T-helper 1 cell (primary cell): ENCODE data around the gene AMDHD2.

Experiments used
- DNase-seq, 5 donors: peaks; one replicate each; pipeline ENCODE4 v3.0.0-alpha.2; 2012 to 2020

Gene AMDHD2

DNA sequence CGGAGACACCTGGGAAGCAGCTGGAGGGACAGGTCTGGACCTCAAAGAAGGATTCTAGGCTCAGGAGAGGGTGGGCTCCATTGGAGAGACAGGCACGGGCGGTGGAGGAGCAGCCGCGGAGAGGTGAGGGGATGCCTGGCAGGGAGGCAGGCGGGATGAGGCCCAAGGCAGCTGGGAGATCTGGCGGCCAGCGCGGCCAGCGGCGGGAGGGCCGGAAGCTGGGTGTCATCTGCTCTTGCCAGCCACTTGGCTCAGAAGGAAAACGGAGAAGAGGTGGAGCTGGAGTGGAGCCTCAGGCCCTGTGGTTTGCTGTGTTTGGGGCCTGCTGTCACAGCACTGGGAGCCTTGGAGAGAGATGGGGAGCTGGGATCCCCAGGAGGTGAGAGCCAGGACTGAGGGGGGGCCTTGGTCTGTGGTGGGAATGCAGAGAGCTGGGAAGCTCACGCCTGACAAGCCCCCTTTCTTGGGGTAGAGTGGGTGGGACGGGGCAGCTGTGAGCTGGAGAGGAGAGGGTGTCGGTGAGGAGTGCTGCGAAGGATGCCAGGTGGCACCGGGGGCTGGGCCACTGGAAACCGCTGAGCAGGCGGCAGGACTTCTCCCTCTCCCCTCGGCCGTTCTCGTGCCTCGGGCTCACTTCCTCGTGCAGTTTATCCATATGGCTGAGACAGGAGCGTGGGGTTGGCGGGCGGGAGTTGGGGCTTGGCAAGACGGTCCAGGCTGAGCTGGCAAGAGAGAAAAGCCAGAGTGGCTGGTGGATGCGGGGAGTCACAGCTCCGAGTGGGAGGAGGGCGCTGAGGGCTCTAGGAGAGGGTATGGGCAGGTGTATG is 37.2 kb upstream of the AMDHD2 start:
- DNase-seq: no peak

DNA sequence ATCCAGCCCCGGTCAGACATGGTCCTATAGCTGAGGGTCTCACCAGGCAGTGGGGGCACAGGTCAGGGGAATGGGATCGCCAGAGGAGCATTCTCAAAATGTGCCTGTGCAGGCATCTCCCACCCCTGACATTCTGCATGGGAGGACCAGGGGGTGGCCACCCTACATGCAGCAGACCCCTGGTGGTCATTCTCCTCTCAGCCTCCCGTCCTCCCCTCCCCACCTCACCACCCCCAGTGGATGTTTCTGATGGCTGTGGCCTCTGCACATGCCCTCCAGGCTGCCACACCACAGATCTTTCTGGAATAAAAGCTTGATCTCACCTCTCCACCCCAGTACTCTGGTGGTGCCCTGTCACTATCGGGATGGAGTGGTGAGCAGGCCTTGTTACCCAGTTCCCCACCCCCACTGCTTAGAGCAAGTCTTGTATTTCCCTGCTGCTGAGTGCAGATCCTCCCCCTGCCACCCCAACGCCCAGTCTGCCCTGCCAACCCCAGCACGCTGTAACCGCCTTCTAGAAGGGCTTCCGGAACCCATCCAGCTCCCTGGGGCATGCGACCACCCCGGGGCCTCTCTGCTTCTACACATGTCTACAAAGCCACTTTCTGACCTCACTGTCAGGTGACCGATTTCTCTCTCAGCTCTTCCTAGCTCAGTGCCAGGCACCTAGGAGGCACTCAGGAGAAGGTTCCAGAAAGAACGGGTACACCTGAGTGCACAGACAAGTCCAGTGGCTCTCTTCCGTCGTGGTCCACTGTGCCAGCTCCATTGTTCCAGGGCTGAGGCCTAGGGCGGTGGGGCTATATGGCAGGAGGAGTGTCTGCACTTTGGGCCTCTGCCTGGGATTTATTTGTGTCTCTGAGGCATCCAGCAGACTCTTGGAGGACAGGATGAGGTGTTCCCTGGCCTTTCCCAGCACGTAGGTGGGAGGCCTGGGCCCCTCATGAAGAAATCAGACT is 36.0 kb upstream of the AMDHD2 start:
- no peak for DNase-seq

DNA sequence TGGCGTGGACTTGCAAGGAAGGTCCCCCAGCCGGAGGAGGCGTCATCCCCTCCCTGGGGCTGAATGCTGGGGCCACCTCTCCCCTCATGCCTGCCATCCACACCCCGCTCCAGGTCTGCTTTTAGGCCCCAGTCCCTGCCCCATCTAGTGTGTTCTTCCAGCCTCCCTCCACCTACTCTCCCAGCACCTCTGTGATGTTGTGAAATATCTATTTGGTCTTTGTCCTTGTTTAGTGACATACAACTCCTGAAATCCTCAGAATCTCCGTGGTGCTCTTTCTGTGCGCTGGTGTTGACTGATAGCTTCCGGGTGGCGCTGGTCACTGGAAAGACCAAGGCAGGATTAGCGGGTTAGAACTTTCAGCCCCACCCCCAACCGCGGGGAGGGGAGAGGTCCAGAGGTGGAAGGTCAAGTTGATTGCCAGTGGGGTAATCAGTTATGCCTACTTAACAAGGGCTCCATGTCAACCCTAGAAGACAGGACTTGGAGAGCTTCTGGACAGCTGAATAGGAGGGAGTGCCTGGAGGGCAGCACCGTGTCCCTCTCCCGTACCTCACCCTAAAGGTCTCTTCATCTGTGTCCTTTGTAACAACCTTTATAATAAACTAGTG is 35.2 kb upstream of the AMDHD2 start:
- no peak for DNase-seq

DNA sequence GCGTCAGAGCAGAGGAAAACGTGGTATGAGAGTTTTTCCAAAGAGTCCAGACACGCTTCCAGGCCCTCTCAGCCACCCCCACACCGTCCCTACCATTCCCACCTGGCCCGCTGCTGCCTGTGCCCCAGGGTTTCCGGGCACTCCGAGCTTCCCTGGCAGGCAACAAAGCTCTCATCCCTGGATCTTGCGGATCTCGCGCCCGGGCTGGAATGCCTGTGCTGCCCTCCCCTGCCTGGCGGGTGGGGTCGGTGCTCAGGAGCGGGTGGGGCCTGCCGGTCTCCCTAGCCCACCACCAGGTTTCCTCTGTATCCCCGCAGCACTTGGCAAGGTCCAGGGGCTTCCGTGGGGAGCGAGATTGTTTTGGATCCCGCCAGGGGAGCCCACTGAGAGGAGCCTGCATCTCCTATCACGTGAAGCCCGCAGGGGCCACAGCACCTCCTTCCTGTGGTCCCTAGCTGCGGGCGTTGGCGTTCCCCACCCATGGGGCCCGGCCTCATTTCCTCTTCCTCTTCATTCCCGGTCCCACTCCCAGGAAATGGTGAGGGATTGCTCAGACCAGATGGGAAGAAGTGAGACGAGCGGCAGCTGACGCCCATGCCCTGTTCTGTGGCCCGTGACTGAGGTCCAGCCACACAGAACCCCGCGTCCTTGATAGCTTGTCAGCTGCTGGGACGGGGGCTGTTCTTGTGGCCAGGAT is 34.2 kb upstream of the AMDHD2 start:
- no peak for DNase-seq

DNA sequence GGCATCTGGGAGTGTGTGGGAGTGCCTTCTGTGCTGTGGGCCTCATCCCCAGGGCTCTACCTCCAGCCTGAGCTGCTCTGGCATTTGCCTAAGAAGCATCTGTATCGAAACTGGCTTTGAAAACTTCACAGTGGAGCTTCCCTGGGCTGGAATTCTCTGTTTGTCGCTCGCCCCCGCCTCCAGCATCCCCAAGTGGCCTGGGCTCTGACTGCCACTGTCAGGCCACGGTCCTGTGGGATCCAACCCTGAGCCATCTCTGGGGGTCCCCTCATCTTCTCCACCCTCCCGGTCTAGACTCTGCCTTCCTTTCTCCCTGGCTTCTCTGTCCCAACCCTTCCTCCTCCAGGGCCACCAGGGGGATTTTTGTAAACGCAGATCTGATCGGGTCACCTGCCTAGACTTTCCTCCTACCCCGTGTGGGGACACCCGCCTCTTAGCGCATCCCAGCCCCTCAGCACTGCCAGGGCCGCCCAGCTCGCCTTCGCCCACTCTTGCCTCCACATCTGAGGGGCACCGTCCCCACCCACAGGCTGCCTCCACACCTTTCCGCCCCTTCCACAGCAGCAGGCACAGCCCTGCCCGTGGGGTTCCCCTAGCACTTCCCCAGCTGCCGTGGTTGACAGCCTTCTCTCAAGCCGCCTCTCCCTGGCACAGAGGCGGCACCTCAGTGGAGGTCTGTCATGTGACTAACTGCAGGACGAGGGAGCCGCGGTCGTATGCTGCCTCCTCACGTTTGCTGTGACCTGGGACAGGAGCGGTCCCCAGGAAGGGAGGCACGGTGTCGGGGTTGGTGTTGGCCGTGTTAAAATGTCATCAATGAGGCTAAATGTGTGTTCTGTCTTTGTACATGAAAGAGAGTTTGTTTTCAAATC is 33.3 kb upstream of the AMDHD2 start:
- peak; percentile 59 to 77 (median 73) for DNase-seq

DNA sequence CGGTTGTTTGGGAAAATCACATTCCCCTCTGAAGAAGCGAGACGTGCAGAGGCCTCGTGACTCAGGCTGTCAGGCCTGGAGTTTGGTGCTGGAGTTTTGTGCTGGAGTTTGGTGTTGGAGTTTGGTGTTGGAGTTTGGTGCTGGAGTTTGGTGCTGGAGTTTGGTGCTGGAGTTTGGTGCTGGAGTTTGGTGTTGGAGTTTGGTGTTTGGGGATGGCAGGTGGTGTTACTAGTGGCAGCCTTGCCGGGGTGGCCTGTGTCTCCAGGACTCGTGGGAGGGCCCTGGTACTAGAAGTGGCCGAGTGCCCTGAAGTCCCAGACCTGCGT is 32.7 kb upstream of the AMDHD2 start:
- DNase-seq: no peak

DNA sequence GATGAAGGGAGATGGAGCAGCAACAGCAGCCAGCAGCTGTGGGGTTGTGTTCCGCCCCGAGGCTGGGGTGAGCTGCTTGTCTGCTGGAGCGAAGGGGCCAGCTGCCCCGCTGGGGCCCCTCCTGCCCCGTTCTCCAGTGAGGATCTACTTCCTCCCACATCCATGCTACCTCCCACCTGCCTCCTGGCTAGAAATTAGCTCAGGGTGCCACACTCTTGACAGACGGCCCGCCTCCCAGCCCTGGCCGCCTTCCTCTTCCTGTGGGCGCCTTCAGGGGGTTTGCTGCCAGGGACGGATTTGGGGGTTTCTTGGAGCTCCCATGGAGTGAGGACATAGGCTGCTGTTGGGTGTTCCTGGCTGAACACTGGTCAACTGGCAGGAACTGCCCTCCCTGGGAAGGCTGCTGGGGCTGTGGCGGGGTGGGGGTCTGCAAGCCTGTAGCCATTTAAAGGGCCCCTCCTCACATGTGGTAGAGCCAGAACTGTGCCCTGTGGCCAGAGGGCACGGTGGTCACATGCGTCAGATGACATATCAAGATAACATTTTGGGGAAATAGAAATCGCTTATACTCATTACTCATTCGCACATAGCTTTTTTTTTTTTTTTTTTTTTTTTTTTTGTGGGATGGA is 32.2 kb upstream of the AMDHD2 start:
- no peak for DNase-seq

DNA sequence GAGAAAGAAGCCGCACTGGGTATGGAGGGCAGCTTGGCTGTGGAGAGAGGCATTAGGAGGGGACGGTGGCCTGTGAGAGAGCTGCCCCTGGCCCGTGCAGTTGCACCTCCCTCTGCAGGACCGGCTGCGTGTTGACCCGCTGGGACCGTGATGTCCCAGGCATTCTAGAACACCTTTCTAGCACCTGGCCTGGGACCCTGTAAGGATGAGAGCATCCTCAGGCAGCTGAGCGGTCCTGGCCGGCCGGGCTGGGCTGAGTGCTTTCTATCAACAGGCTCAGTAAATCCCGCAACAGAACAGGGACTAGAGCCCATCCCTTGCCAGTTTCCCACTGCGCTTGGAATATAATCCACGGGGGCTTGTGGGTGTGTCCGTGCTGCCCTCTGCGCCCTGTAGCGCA is 30.6 kb upstream of the AMDHD2 start:
- no peak for DNase-seq

DNA sequence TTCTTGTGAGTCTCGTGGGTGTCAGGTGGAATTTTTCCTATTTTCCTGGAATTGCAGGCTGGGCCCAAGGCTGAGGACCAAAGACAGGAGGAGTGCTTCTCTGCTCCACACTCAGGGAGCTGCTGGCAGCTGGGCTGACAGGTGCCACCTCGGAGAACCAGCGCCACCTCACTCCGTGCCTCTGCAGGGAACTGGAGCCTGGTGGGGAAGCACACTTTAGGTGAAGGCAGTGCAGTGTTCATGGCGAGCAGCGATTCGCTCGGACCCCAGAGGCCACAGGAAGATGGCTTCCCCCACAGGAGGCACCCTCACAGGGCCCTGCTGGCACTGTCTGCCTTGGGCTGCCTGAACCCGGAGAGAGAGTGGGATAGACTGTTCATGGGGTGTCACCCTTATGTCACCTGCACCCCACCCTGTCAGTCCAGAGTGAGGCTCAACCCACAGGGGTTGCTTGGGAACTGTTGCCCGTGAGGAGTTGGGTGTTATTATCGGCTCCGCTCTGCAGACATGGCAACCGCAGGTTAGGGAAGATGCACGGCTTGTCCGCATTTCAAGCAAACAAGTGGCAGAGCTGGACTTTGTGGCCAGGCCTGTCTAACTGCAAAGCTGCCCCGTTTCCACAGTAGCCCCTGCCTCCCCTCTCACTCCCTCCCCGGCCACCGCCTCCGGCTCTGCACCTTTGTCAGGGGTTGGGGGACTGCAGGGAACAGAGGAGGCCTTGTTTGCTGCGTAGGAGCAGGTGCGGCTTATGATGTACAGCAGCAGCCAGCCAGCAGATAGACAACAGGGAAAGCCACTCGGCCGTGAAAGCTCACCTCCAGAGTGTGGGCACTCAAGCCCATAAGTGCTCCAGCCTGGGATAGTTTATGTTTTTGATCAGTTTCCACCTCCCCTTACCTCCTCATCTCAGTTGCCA is 29.7 kb upstream of the AMDHD2 start:
- no peak for DNase-seq

DNA sequence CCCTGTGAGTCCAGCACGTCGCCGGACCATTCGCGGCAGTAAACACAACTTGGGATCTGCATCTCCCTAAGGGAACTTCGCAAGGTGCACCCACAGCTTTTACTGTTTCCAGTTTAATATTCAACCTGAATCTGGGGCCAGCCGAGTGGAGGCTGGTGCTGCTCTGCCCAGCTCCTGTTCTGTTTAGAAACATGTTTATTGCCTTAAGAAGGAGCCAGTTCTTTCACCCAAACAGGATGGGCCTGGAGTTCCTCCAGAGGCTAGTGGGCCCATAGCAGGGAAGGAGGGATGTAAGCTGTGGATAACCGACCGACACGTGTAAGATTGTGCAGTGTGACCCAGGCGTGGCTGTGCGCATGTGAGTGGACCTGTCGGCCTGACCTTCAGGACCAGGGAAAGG is 27.9 kb upstream of the AMDHD2 start:
- no peak for DNase-seq

DNA sequence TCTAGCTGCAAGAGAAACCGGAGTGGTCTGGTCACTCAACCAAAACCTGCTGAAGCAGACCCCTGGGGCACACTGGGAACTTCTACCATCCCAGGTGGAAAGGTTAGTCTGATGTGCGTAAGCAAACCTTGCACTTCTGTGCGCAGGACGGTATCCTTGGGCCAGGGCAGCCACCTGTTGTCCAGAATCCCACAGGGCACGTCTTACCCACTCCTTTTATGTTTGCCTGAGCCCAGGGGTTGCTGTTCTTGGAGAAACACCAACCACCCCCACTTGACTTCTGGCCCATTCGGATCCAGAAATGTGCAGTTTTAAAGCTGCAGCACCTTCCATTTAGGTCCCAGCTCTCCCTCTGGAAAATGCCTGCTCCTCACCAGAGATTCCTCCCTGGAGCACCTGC is 26.6 kb upstream of the AMDHD2 start:
- no peak for DNase-seq

DNA sequence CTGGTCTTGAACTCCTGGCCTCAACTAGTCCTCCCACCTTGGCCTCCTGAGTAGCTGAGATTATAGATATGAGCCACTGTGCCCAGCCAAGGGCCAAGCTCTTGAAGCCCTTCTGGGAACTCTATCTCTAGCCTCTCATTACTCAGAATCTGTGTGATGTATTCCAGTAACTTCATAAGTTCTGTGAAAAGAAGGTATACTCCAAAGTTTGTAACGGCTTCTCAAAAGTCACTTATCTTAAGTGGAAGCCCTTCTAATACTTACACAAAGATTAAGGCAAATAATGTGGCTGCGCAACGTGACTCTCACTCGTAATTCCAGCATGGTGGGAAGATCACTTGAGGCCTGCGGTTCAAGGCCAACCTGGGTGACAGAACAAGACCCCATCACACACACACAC is 25.6 kb upstream of the AMDHD2 start:
- no peak for DNase-seq

DNA sequence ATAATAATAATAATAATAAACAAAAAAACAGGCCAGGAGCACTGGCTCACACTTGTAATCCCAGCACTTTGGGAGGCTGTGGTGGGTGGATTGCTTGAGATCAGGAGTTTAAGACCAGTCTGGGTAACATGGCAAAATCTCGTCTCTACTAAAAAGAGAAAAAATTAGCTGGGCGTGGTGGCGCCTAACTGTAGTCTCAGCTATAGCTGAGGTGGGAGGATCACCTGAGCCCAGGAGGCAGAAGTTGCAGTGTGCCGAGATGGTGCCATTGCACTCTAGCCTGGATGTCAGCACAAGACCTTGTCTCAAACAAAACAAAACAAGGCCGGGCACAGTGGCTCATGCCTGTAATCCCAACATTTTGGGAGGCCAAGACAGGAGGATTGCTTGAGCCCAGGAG is 25.1 kb upstream of the AMDHD2 start:
- DNase-seq: no peak

DNA sequence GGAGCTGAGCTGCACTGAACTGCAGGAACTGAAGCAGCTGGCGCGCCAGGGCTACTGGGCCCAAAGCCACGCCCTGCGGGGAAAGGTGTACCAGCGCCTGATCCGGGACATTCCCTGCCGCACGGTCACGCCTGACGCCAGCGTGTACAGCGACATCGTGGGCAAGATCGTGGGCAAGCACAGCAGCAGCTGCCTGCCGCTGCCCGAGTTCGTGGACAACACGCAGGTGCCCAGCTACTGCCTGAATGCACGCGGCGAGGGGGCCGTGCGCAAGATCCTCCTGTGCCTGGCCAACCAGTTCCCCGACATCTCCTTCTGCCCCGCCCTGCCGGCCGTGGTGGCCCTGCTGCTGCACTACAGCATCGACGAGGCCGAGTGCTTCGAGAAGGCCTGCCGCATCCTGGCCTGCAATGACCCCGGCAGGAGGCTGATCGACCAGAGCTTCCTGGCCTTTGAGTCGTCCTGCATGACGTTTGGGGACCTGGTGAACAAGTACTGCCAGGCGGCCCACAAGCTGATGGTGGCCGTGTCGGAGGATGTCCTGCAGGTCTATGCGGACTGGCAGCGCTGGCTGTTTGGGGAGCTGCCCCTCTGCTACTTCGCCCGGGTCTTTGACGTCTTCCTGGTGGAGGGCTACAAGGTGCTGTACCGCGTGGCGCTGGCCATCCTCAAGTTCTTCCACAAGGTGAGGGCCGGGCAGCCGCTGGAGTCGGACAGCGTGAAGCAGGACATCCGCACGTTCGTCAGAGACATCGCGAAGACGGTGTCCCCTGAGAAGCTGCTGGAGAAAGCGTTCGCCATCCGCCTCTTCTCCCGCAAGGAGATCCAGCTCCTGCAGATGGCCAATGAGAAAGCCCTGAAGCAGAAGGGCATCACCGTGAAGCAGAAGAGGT is 23.7 kb upstream of the AMDHD2 start:
- no peak for DNase-seq

DNA sequence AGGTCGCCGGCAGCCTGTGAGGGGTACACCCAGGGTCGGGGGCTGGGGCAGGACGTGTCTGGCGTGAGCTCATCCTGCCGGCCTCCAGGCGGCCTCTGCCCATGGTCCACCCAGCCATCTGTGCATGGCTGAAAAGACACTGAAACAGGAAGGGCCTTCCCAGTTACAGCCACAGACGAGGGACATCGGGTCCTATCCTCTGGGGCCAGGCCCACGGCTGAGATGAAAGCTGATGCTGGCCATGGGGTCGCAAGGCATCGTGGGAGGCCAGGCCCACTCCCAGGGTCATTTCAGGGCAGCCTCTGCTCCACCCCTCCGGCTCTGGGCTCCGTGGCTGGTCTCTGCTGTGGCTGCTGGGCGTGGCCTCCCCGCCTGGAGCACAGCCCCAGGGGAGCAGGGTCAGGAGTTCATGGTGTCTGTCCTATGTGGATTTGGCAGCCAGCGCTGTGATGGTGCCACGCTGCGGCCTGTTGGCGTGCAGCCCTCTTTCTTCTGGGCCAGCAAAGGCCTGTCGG is 23.0 kb upstream of the AMDHD2 start:
- DNase-seq: no peak

DNA sequence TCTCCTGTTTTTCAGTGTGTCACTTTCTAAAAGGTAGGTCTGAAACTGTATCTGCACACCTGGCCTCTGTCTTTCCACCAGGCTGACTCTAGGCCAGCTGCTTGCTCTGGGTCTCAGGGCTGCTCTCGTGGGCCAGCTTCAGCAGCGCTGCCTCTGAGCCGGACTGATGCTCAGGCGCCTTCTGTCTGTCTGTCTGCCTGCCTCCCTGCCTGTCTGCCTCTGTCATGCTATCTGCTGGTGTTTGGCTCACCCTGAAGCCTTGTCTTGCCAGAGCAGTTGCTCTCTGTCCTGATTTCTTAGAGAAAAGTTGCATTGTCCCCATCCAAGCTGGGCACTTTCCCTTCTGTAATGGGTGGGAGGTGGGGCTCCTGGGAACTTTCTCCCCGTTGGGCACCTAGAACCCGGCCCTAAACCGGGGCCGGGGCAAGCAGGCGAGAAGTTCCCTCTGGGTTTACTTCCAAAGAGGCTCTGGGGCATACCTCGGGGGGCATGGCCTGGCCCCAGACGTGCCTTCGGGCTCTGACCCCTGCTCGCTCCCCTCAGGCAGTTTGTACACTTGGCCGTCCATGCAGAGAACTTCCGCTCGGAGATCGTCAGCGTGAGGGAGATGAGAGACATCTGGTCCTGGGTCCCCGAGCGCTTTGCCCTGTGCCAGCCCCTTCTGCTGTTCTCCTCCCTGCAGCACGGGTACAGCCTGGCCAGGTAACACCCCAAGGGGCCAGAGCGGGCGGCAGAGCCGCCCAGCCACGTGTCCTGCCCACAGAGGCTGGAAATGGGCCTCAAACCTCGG is 22.3 kb upstream of the AMDHD2 start:
- DNase-seq: no peak

DNA sequence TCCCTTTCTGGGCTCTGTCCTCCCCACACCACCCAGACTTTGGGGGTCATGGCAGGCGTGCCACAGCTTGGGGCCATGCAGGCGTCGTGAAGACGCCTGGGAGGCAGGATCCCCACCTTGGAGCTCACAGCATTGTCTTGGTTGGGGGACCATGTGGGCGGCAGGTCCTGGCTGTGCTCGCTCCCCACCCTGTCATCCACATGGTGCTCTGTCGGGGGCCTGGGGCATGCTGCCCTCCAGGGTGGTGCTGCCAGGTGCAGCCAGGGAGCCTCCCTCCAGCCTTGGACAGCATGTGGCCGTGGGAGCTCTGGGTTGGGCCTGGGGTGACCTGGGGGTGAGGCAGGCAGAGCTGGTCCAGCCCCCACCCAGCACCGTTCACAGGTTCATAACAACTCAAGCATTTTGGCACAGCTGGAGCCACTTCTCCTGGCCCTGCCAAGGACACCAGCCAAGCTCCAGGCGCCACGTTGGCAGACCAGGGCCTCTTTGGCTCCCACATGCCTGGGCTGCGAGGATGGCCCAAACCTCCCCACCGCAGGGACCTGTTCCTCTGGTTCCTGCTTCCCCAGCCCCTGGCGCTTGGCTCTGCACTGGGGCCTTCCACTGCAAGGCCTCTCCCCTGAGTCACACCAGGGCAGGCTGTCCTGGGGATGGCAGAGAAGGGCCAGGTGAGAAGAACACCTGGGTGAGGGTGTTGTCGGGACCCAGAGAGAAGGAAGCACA is 21.5 kb upstream of the AMDHD2 start:
- no peak for DNase-seq
